Stimulated activated CD8-positive, alpha-beta memory T cell treated with anti-CD3 and anti-CD28 coated beads, Interleukin-7, amount 100 ng/mL, for 1 hour (primary cell): Measurements from ENCODE around the gene MFSD6.
"Not testable (repeated sequence)": the region's sequence is repeated elsewhere in the genome, so short reads cannot be mapped to it uniquely, and the experiment has no call there.

ENCODE experiments used
- DNase-seq, 2 donors: peaks; one replicate each; pipeline ENCODE4 v3.0.0-alpha.2; 2020; ENCODE audit warnings: low read depth in 2 of 2

Gene MFSD6

DNA sequence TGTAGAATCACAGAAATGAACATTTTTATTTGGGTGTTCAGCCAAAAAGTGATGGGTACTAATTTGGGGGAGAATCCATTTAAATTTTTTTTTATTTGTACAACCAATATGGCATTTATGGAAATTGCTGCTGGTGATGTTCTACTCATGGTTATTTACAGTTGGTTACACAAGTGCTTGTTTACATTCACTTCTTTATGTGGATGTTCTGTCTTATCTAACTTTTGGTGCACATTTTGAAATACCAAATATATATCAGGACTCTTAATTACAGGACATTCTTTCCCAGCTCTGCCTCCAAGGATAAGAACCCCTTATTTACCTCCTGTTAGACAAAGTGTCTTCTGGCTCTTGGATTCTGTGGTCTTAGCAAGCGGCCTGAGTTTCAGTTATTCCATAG lies 91.1 kb downstream of the MFSD6 start:
- DNase-seq, result no peak

DNA sequence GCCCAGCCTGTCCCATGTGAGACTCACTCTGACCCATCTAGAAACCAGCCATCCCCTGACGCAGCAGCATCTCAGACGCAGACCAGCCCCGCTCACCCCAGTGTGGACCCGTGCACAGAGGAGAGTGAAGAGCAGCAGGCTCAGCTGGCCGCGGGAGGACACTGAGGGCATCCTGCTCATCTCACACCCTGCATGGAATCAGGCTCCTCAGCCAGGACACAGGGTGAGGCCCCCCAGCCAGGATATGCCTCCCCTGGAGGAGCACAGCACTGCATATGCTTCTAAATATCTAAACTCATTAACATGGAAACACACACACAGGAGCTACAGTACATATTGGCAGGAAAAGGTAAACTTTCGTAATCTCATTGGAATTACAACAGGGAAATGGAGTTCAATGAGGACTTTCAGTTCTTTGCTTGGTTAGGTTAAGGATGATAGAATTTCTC lies 91.9 kb downstream of the MFSD6 start:
- no peak for DNase-seq

DNA sequence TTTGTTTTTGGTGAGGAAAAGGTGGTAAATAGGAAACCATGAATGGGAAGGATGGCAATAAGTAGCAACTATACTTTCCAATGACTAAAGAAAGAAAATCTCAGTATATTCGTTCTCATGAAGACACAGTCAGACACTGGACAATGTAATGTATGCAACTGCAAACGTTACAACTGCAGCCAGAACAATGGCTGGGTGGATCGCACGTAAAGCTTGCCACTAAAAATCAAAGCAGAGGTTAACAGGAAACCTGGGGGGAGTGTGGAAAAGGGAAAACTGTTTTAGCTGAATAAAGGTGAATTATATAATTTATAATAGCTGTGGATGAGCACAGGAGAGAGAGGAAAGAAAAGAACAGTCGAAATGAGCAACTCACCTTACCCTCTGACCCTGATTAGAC lies 93.1 kb downstream of the MFSD6 start:
- no peak for DNase-seq

DNA sequence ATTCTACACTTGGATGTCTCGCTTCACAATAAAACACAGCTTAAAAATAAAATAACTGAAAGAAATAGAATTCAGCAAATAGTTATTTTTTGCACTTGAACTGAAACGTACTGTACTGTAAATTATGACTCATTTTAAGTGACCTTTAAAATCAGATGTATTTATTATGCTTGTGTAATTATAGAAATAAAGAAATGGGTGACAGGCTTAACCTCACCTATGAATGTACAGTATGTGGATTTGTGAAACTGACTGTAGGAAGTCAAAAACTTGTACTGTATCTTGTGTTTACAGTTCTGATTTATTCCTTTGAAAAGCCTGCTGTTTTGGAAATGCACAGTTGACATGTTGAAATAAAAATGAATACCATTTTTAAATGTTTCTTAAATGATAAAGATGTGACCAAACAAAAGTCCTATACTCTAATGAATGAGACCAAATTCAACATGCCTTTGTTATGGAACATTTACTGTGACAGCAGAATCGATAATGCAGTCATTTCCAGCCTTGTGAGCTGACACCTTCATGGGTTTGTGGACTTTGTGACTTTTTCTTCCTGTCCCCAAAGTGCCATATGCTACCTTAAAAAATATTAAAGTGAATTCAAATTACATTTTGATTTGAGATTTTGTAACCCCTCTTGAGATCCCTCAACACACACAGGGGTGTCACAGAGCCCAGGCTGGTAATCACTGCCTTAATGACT lies 93.7 kb downstream of the MFSD6 start:
- DNase-seq, result no peak

DNA sequence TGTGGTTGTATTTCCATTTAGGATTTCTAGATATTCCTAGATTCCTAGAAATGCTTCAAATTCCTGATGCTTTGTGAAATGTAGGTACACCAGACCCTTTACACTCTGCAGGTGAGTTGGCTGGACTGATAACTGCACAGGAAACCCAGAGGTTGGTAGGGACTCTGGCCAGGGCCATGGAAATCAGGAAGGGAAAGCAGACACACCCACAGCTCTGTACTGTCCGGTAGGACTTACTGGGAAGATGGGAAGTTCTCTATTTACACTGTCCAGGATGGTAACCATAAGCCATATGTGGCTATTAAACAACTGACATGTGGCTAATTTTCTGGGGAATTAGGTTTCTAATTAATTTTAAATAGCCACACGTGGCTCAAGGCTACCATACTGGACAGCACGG lies 94.9 kb downstream of the MFSD6 start:
- DNase-seq, result no peak

DNA sequence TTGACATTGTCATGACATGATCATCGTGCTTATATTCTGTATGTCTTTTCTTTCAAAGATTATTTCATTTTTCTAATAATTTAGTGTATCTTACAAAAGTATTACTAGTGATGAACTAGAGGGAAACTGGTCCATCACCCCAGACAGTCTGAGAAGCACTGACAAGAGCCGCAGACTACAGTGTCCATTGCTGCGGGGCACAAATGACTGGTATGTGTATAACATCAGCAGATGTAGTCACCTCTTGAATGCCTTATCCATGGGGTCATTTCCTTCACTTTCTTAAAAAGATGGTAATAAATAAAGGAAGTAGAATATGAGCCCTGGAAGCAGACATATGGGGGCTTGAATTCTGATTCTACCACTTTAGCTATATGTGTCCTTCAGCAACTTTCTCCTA lies 96.8 kb downstream of the MFSD6 start:
- DNase-seq, result no peak

DNA sequence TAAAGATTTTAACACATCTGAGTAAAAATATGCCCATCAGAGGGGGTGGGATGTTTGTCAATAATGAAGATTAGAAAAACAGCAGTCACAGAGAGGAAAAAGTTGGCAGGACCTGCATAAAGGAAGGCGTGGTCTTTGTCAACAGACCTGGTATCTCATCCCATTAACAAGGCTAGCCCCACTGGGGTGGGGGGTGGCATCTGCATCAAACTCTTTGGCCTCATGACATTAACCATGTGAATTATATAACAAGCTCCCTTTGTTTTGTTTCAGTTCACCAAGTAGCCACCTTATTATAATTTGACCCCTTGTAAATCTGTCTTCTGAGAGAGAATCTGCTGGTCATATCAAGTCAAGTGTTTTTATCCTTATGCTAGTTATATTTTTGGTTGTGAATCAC lies 97.5 kb downstream of the MFSD6 start:
- DNase-seq, result no peak

DNA sequence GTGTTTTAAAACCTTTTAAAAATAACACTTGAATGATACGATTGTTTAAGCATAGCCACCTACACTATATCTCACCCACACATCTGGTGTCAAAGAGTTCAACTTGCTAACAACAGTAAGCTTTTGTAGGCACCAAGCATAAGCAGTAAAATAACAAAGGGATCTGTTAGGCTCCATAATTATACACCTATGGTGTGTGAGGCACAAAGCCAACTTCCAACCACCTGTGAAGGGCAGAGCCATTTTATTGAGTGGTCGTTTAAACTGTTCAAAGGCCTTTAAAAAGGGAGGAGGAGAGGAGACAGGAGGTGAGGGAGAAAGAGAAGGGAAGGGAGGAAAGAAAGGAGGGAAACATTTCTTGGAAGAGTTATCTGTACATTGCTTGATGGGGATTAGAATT lies 98.5 kb downstream of the MFSD6 start:
- no peak for DNase-seq

DNA sequence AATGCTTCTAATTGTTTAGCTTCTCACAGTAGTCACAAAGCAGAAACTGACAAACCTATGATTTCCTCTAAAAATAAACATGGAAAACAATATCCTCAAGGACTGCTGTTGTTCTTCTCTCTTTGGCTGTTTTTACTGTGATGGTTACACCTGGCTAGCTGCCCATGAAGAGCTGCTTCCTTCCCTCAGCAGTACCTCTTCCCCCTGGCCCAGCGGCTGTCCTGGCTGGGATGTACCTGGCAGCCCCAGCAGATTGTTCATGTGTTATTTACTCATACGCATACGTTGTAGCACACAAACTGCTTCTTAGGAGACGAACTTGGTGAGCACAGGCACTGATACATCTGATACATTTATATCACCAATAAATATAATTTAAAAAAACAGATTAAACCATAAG lies 99.0 kb downstream of the MFSD6 start:
- DNase-seq, result no peak

DNA sequence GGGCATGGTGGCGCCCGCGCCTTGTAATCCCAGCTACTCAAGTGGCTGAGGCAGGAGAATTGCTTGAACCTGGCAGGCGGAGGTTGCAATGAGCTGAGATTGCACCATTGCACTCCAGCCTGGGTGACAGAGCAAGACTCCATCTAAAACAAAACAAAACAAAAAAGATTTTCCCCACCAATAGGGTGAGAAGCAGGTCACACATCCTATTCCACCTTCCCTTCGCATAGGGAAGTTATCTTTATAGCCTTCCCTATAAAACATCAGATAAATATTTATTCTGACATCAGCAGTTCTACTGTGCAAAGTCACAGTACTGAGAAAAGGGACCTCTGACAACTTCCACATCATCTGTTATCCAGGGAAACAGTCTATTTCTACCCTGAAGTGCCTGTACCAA lies 101.7 kb downstream of the MFSD6 start:
- DNase-seq, result not testable (repeated sequence)

DNA sequence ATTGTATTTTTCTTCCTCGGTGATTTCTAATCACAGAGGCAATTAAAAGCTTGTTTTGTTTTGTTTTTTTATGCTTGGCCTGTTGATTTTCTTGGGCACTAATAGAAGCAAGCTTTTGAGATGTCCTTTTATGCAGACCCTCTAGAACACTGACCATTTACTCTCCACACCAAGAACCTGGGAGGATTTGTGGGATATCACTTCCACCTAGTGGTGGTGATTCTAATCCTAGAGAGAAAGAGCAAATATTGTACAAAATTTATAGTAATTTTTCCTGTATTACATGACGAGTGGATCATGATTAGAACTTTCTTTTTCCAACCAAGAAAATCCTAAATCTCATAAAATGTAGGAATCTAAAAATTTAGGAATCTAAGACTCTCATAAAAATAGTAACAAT lies 102.9 kb downstream of the MFSD6 start:
- DNase-seq, result no peak

DNA sequence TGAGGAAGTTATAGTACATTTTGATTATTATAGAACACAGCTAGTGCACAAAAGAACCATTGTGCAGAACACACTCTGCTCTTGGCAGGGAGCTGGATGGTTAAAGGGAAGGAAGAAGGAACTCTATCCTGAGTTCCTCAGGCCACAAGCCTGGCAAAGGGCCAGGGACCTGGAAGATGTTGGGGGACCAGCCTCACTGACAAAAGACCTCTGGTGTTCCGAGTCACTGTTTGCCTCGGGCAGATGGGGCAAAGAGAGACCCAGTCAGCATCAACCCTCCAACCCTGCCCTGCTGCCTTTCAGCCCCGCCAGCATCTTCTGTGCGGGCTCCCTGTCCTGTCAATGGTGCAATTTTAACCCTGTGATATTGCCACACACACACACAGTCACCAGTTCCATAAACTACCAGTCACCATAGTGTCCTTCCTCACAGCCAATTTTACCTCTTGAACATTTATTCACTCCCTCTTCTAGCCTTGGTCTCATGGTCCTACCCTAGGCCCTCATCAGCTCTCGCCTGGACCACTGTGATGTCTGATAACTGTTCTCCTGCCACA lies 104.5 kb downstream of the MFSD6 start:
- DNase-seq, result no peak

DNA sequence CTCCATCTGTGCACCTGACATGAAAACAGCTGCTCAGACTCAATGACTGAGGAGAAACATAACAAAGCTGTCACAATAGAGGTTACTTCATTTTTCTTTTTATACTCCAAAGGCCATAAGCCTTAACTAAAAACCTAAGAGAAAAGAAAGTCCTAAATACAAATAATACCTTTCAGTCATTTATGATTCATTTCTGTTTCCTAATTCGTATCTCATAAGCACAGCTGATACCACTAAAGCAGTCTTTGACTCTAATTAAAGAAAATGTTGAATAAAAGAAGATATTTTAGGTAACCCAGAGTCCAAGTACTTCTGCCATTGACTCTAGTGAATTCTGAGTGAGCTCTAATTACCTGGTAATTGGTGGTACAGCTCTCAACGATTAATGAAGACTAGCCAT lies 105.7 kb downstream of the MFSD6 start:
- no peak for DNase-seq

DNA sequence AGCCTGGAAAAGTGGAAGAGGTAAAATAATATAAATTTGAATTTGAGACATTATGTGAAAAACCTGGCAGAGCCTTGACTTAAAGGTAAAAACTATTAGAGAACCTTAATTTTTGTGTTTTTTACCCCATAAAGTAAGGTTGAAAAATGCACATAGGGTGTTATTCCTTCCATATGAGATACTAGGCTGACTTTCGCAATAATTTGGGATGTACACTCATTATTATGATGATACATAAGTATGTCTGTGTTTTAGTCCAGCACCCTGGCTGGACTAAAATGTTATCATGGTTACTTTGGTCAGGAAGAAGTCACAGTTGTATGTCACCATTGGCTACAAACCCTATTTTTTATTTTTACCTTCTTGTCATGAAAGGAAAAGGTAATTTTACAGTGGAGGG lies 106.5 kb downstream of the MFSD6 start:
- no peak for DNase-seq

DNA sequence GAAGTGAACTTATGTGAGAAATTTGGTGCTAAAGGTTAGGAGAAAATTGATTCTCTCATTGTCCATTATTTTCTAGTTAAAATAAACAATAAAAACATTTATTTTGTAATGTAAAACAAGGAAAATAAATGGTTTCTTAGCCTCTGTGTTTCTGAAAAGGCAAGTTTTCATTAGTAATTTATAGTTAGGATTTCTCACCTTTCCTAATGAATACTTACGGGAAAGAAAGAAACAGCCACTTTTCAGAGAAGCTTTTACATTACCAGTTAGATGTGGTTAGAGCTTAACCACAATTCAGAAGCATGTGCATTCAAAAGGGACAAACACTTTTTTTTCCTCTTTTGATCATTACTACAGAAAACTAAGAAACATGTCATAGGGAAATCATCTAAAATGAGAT lies 107.5 kb downstream of the MFSD6 start:
- DNase-seq, result no peak

DNA sequence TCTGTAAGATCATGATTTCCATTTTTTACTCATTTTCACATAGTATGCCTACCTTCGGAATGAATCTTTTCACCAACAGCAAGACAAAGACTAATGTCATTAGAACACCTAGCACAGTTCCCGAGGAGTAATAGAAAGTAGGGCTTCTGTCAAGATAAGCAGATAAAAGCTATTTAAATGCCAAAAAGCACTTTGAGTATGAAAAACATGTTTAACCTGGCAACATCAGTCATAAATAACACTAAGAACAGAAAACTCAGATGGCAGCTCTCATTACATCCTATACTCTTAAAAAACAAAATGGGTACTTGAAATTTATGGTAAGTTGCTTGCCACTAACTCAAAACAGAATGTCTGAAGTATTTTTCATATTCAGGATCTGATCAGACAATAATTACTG lies 109.3 kb downstream of the MFSD6 start:
- DNase-seq, result no peak

DNA sequence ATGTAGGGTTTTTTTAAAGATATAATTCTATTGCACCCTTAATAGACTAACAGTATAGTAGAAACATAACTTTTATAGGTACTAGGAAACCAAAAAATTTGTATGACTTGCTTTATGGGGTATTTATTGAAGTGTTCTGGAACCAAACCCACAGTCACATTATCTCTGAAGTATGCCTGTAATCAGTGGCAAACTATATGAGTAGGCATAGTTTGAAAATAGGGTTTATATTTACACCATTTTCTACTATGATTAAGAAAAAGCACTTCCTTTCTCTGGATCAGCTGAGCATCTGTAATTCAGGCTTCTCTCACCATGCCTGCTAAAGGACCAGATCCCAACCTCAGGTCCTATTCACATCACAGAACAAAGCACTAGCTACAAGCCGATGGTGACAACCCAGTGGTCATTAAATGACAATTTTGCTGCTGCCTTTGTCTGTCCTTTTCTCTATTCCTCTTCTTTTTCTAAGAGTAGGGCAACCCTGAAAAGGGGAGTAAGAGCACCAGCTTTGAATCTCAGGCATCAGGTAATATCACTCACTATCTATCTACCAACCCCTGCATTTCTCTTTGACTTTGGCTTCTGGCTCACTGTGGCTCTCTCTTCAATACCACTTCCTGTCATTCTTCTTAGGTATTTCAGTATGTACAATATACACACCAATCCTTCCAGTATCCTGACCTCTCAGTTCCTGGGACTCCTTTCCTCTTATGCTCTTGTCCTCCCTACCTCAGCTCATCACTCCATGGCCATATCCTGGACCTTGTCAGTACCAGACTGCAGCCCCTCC lies 112.0 kb downstream of the MFSD6 start:
- no peak for DNase-seq

DNA sequence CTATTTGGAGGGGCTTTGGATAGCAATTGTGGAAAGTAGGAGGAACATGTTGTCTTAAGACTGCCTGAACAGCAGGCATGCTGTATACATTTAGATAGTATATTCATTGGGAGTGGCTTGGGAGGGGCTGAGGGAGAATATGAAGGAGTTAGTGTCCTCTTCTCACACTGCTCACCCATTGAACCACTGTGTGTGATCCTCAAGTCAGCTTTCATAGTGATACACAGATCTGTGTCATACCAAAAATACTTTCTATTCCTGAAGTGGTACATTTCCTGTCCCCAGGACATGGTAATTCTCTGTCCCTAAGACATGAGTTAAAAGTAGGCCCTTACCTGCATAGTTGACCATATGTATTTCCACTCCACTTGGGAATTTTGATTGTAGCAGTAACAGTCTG lies 116.8 kb downstream of the MFSD6 start:
- DNase-seq, result no peak

DNA sequence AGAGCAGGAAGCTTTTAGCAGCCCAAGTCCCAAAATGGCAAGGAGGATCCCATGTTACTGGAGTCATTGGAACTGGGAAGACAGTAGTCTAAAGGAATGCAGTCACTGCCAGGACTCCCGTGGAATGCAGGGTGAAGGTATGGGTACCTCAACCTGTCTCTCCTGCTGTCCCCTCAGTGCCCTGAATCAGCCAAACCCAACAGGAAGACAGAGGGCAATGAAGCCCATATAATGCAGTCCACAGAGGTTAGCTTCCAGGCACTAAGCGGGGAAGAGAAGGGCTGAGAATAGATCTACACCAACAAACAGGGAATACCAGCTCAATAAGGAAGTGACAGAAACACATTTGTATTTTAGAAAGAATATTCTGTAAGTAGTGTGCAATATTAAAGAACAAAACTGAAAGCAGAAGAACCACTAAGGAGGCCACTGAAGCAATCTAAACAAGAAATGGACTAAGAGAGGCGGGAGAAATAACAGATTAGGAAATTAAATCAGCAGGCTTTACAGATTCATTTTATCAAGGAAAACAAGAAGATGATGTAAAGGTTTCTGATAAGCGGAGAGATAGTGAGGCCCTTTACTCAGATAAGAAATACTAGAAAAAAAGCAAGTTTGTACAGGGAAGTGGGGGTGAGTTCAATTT lies 118.1 kb downstream of the MFSD6 start:
- DNase-seq, result no peak

DNA sequence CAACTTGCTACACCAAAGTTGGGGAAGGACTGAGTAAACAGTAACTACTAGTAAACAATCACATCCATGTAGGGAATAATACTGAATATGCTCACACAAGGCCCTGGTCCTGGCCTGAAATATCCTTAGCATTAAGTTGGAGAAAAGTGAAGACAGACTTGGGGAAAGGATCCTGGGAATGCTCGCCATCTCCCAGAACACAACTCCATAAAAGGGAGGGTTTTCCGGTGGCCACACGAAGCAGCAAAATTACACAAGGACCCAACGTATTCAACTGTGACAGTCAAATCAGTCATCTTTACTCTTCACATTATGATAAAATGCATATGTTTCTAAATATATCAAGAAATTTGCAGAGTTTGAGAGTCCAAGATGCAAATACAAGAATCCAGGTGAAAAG lies 119.1 kb downstream of the MFSD6 start:
- no peak for DNase-seq

DNA sequence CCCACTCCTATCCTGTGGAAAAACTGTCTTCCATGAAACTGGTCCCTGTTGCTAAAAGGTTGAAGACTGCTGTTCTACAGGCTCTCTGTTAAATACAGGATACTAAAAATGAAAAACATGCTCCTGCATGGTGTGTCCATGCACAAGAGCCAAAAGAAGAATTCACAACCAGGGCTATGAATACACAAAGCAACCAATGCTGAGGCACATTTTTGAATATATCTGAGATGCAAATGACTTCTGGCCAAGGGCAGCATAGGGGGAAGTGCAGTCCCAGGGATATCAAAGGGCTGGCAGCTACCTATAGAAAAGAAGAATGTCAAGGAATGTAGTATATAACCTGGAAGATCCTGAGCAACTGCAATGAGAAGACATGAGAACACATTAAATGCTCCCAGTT lies 119.8 kb downstream of the MFSD6 start:
- no peak for DNase-seq

DNA sequence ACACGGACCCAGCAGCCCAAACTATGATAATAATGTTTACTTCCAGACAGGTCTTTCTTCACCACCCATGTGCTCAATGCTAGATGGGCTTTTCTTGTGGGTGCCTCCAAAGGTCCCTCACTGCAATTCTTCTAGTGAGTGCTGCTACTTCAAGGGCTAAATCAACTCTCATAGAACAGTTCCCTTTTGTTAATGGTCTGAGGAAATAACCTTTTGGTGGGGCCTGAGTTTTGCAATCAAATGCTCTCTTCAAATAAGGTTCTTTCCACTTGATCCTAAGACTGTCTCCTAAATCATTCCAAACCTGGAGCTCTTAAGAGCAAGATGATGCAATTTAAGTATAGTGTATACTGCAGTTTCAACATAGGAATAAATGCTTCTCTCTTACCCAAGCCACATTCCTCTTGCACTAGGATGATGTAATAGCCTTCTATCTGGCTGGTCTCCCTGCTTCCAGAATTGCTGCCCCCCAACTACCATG lies 120.4 kb downstream of the MFSD6 start:
- no peak for DNase-seq
